ENCODE data around the gene ZSCAN21. TPM values are rescaled to one million over a fixed set of nuclear protein-coding genes. Genes with fewer than 3 reads are reported as not detected.

ZSCAN21 gene
- 6.5 and 12.2 TPM in 2 replicates for total RNA-seq

DNA sequence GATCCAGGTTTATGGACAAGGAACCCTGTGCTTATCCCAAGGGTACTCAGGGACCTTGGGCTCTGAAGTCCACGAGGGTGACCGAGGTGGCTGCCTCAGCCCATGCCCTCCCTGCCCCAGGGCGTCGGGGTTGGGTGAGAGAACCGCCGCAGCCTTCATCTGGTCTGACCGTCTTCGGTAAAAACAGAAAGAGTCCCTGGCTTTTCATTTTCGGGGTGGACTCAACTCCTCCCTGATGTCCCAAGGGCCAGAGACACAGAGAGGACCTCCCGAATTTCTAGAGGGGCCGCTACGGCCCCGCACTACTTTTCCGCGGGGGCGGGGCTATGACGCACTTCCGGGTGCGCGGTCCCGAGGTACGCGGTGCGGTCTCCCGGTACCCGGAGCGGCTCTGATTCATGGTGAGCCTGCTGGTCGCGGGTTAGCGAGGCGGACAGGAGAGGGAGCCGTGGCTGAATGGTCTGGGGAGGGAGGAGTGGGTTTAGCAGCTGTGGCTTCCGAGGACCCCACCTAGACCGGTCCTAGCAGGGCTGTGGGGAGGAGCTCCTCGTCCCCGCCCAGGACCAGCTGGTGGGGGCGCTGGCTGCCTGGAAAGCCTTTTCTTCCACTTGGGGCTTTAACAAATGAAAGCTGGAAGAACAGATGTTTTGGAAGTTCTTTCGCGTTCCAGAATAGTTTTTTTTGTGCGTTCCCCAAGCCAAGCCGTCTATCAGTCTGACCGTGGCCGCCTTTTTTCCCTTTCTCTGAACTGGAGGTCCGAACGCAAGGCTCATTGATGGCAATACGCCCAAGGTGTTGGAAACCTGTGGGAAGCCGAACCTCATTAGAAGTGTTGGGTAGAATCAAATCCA, at the start of gene ZSCAN21:
Gene ZSCAN21 (plus strand): TSS at position 334 of the 851 bp plus-strand sequence. CDS start 7,233 bp downstream, outside the sequence.

DNA sequence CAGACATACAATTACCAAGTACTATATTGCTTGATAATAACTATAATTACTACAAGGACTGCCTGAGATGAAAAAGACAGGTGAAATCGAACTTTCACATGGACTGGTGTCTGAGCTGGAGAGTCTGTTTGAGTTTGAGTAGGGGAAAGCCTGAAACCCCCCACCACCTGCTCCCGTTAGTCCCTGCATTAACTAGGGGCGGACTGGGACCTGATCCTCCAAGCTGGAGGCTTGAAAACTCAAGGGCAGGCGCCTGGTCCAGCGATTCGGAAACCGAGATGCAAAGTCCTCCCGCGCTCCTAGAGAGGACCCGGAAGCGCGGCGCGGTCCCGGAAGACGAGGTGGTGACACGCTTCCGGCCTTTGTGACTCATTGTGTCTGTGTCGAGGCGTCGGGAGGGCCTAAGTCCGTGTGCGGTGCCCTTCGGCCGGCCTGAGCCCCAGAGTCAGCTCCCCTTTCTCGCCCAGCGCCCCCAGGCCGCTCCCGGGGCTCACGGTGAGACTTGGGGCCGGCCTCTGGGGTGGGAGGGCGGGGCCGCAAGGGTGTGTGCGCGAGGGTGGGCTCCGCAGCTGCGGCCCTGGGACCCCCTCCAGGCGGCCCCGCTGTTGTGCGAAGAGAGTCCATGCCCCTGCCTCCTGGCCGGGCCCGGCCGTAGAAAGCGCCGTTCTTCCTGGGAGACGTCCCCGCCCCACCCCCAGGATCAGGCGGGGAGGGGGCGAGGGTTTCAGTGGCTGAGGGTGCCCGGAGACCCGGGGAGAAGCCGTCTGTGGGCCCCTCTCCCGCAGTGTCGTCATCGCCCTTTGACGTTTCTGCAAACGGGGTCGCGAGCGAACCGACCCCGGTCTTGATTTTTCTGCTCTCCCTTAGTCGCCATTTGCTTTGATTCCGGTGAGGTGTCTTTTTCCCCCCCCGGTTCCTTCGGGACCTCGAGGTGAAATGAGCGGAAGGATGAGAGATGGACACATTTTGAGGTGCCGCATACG, 34.1 kb upstream of the ZSCAN21 start, which contains the start of gene ZKSCAN1:
Gene ZKSCAN1 (plus strand): TSS at position 365 of the 983 bp plus-strand sequence. CDS start 7,911 bp downstream, outside the sequence.

DNA sequence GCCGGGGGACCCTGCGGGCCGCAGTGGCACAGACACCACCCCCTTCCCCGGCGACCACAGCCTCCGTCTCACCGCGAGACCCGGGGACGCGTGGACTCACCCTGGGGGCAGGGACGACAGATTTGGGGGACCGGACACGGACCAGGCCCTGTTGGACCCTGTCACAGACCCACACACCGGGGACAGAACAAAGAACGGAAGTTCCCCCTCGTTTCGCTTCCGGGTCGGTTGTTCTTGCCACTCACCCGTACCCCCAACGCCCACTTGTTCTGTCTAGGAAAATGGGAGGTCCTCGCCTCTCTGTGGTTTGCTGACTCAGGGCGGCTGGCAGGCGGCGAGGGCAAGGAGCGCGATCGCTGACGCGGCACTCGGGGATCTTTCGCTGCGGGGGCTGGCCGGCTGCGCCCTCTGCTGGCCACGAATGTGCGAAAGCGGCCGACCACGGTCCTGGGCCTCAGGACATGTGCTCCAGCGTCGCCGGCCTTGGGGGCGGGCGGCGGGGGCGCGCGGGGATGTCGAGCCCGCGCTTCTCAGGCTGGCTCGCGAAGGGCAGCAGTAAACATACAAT, 32.0 kb downstream of the ZSCAN21 start, which contains the start of gene ZNF3:
Gene ZNF3 (minus strand): TSS at position 189 of the 568 bp plus-strand sequence. CDS start 4,366 bp downstream, outside the sequence.

GRCh38 chr7:100088621-100089457, 39.3 kb downstream of the ZSCAN21 start, which contains the start of gene COPS6:
COPS6 (plus strand) TSS chr7:100088969; CDS start chr7:100088991, 22 bp downstream.

DNA sequence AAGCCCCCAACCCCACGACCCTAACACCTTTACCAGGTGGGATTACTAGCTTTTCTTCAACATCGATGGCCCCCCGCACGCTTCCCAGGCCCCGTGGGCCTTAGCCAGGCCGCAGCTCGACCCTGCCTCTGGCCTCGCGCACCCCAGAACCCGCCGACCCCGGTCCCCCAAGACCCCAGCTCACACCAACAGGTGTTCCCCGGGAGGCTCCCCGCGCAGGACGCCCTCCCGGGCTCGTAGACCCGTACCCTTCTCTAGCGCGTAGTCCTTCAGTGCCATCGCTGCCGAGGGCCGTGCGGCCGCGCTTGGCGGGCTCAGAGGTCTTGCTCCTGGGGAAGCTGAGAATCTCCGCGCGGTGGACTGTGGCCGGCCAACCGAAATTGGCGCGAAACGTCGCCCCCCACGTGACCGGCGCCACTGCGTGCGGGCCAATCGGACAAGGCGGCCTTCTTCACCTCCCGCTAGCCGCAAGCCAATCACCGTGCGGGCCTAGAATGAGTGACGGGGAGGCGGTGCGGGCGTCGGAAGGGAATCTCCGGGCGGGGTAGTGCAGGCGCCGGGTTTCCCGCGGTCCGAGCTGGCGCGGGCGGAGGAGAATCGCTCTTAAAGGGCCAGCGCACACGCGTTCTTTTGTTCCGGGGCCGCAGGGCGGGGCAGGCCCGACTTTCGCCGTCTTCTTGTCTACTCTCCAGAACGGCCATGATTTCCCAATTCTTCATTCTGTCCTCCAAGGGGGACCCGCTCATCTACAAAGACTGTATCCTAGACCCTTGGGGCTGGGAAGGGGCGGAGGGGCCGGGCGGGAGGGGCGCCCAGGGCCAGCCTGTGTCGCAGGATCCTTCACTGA, 51.7 kb downstream of the ZSCAN21 start, which contains the start of the genes AP4M1 and MCM7:
Gene AP4M1 (plus strand): TSS at position 628 of the 847 bp plus-strand sequence. CDS start 72 bp downstream, at position 700.
Gene MCM7 (minus strand): TSS at position 382 of the 847 bp plus-strand sequence. CDS start 103 bp downstream, at position 279.

Other genes starting within 250 kb of the ZSCAN21 start
- gene CYP3A43, start 221.8 kb upstream of the ZSCAN21 start, total RNA-seq, result not detected in 2 replicates
- 0.18 and 0.43 TPM in 2 replicates for gene OR2AE1, start 172.7 kb upstream of the ZSCAN21 start, total RNA-seq
- 24.5 and 34.3 TPM in 2 replicates for gene TRIM4, start 130.2 kb upstream of the ZSCAN21 start, total RNA-seq
- under 0.01 and 0.09 TPM in 2 replicates for gene GJC3, start 120.2 kb upstream of the ZSCAN21 start, total RNA-seq
- 0.09 TPM in 1 of 2 replicates, not detected in the other for gene AZGP1, start 73.7 kb upstream of the ZSCAN21 start, total RNA-seq
- gene ZKSCAN1, start 34.2 kb upstream of the ZSCAN21 start, total RNA-seq, result 32.1 and 42.8 TPM in 2 replicates
- gene ZNF3, start 31.9 kb downstream of the ZSCAN21 start, total RNA-seq, result 24.7 and 28.8 TPM in 2 replicates
- 133 and 170 TPM in 2 replicates for gene COPS6, start 39.2 kb downstream of the ZSCAN21 start, total RNA-seq
- gene MCM7, start 51.6 kb downstream of the ZSCAN21 start, total RNA-seq, result 18.2 and 18.8 TPM in 2 replicates
- gene AP4M1, start 51.9 kb downstream of the ZSCAN21 start, total RNA-seq, result 22.0 and 29.0 TPM in 2 replicates
- 21.8 and 27.4 TPM in 2 replicates for gene TAF6, start 69.6 kb downstream of the ZSCAN21 start, total RNA-seq
- 35.8 and 61.8 TPM in 2 replicates for gene CNPY4, start 69.9 kb downstream of the ZSCAN21 start, total RNA-seq
- 2.4 and 2.5 TPM in 2 replicates for gene MBLAC1, start 77.2 kb downstream of the ZSCAN21 start, total RNA-seq
- 90.4 and 133 TPM in 2 replicates for gene LAMTOR4, start 99.1 kb downstream of the ZSCAN21 start, total RNA-seq
- 5.8 and 10.4 TPM in 2 replicates for gene TRAPPC14, start 108.9 kb downstream of the ZSCAN21 start, total RNA-seq
- 1.8 and 2.4 TPM in 2 replicates for gene GAL3ST4, start 118.8 kb downstream of the ZSCAN21 start, total RNA-seq
- gene GPC2, start 127.6 kb downstream of the ZSCAN21 start, total RNA-seq, result 0.85 and 1.1 TPM in 2 replicates
- 0.28 TPM in 2 replicates for gene STAG3, start 128.1 kb downstream of the ZSCAN21 start, total RNA-seq
- not detected in 2 replicates for gene PVRIG, start 170.2 kb downstream of the ZSCAN21 start, total RNA-seq